GM12801 (cell line): ENCODE measurements around the gene TMEM223.

Source experiments
- TF ChIP-seq, protein P1 (sequence below): IDR thresholded peaks from one replicate; pipeline ENCODE4 v1.5.1; 2011; ENCODE audit warnings: control low read depth; ENCODE audit not compliant: insufficient read length; ENCODE audit errors: extremely low read depth

Gene TMEM223, protein sequence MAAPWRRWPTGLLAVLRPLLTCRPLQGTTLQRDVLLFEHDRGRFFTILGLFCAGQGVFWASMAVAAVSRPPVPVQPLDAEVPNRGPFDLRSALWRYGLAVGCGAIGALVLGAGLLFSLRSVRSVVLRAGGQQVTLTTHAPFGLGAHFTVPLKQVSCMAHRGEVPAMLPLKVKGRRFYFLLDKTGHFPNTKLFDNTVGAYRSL

DNA sequence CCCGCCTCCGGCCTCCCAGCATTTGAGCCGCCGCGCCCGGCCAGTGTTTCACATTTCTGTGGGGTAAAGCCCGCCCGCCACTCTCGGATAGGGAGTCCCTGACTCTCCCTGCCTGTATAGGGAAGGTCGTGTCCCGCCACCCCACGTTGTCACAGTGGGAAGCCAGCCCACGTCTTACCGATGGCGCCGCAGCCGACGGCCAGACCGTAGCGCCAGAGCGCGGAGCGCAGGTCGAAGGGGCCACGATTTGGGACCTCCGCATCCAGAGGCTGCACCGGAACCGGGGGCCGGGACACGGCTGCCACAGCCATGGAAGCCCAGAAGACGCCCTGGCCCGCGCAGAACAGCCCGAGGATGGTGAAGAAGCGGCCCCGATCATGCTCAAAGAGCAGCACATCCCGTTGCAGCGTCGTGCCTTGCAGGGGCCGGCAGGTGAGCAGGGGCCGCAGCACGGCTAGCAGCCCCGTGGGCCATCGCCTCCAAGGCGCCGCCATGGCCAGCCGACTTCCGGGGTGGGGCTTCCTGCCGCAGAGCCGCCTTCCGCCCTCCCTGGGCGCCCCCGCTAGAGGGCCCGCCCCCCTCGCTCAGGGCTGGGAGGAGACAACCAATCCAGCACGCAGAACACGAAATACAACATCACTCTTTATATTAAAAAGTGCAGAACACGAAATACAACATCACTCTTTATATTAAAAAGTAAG, at the start of gene TMEM223:
Gene TMEM223 (minus strand): TSS at position 506 of the 701 bp plus-strand sequence. CDS start 12 bp downstream, at position 494.
- TF ChIP-seq, protein P1, sequence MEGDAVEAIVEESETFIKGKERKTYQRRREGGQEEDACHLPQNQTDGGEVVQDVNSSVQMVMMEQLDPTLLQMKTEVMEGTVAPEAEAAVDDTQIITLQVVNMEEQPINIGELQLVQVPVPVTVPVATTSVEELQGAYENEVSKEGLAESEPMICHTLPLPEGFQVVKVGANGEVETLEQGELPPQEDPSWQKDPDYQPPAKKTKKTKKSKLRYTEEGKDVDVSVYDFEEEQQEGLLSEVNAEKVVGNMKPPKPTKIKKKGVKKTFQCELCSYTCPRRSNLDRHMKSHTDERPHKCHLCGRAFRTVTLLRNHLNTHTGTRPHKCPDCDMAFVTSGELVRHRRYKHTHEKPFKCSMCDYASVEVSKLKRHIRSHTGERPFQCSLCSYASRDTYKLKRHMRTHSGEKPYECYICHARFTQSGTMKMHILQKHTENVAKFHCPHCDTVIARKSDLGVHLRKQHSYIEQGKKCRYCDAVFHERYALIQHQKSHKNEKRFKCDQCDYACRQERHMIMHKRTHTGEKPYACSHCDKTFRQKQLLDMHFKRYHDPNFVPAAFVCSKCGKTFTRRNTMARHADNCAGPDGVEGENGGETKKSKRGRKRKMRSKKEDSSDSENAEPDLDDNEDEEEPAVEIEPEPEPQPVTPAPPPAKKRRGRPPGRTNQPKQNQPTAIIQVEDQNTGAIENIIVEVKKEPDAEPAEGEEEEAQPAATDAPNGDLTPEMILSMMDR, result no peak

DNA sequence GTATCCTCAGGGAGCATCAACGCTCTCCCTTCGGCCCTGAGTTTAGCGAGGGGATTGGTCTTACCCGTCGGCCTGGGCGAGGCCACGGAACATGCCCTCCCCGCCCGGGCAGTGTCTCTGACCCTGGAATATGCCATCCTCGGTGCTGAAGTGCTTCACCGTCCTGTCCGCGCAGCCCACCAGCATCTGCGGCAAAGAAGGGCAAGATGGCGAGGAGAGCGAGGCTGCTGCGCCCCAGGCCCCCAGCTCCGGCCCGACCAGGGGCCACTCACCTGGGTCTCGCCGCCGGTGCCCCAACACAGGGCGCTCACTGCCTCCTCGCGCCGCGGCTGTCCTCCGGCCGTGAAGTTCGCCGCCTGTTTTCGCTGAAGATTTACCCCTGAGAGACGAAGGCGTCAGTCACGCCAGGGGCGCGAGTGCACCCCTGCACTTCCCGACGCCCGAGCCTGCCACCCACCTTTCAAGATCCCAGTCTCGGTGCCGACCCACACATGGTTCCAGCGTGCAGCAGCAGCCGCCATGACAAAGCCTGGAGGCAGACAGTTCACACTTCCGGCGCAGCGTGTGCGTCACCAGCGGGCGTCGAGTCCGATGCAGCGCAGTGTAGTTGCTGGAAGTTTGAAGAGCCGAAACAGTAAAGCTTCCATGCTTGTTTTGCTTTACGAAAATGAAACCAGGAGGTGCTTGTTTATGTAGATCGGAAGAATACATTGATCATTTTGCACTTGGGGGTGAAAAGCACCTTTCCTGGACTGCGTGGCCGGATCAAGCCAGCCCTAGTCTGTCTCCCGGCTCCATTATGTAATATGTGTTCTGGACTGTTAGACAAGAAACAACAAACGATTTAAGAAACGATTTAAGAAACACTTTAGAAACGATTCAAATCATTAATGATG, 47.5 kb upstream of the TMEM223 start, which contains the start of gene WDR74:
Gene WDR74 (minus strand): TSS at position 541 of the 896 bp plus-strand sequence. CDS start 20 bp downstream, at position 521.
- TF ChIP-seq, protein P1, result no peak

DNA sequence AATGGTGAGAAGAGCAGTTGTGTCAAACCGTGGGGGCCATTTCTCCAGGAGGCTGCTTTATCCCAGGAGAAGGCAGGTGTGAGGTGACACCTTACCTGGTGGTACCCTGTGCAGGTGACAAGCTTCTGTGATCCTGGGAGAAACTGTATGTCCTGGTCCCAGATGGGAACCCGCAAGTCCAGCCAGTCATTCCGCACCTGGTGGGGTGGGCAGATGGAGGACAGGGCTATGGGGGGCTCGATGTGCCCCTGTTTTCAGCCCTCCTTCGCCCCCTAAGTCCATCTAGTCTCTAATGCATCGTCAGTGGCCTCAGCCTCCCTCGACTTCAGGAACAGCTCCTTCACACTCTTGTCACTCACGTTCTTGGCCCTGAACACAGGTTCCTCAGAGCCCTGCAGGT, 43.5 kb upstream of the TMEM223 start:
- TF ChIP-seq, protein P1, result no peak

DNA sequence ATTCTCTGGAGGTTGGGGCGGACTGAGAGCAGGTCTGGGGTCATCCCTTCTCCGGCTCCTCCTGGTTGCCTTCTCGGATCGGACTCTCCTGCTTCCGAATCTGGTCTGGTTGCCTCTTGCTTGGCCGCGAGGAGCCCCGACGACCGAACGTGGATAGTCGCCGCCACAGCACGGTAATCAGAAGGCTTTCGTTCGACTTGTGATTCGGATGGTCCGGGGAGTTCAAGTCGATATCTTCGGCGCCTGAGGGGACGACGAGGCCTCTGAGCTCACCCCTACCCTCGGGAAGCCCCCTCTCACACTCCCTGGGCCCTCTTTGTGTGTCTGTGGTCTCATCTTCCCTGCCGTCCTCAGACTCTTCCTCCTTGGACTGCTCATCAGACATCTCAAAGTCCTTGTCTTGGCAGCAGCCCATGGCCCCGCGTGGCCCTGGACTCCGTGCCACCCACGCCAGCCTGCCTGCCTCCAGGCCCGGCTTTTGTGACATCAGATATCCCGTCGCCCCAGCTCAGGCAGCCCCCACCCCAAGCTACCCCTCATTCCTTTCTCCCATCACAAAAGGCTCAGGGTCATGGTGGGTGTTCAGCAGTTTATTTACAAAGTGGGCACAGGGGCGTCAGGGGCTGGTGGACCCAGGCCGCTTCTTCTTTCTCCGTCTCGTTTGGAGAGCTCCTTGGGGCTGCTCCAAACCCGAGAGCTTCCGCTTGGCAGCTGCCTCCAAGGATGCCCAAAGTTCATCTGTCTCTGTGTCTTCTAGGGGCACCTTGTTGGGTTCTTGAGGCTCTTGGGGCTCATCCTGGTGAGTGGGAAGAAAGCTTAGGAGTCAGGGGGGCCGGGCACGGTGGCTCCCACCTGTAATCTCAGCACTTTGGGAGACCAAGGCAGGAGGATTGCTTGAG, 40.8 kb upstream of the TMEM223 start, which contains the start of gene TEX54:
Gene TEX54 (minus strand): TSS at position 506 of the 899 bp plus-strand sequence.
- TF ChIP-seq, protein P1, result no peak

DNA sequence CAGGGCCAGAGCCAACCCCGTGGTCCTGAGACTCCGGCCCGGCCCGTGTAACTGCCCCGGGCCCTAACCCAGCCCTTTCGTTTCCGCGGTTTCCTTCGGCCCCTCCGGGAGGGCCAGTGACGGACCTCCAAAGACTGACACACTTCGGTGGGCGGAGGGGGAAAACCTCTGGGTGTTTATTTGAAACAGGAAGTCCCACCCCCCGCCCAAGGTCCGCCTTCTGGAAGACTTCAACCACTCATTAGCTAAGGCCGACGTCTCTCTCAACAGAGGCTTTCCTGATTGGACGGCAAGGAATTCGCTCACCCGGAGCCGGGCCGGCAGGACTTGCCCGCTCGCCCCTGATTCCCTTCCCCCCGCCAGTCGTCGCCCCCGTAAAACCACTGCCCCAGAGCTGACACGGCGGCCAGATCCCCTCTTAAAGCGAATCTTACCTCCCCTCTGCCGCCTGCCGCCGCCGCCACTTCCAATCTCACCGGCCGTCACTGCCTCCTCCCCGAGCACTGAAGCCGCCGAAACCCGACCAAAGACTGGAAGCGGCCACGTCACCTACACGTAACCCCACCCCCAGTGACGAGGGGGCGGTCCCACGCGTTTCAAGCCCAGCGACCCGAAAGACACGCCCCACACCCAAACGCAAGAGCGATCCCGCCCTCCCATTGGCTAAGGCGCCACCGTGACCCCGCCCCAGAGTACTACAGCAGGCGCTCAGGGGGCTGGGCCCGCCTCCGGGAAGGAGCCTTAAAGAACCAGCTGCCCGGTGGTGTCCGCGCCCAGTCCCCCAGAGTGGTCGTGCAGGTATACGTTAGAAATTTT, 39.9 kb upstream of the TMEM223 start, which contains the start of gene STX5:
Gene STX5 (minus strand): TSS at position 532 of the 816 bp plus-strand sequence. CDS start 808 bp downstream, outside the sequence.
- TF ChIP-seq, protein P1, result no peak

DNA sequence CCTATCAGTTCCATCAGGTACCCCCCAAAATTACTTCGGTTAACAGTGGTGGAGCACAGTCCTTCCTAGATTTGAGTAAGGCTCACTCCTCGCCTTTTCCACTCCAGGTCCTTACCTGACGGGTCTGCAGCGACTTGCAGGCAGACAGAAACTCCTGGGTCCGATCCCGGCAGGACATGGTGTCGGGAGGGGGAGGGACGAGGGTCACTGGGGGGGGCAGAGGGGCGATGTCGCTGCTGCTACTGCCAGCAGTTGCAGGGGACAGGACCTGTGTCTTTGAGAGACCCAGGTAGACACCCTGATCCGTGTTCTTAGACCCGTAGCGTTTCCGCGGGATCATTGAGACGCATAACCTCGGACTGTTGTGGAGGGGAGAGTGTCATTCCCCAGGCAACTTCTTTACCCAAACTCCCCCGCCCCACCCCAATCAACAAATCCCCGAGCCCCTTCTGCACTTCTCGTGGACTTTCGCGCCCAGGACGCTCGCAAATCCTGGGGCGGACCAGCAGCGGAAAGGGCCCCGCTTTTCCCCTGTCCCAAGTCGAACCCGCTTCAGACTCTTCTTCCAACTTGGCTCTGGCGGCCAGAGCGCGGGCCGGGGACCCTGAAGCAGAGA, 39.2 kb upstream of the TMEM223 start:
- TF ChIP-seq, protein P1, result no peak
